T-helper 17 cell (primary cell): ENCODE results near the gene SRP19. TPM values are rescaled to one million over a fixed set of nuclear protein-coding genes. Genes with fewer than 3 reads are reported as not detected.
"Not testable (repeated sequence)": the region's sequence is repeated elsewhere in the genome, so short reads cannot be mapped to it uniquely, and the experiment has no call there.

Experiments
- ATAC-seq: fragments of 150-1000 bp; cut with Tn5 transposase; 2 replicates; pipeline ENCODE4 v1.10.0; 2021; ENCODE audit warnings: mild to moderate bottlenecking, moderate library complexity
- DNase-seq, 3 donors: peaks; one replicate each; pipeline versions ENCODE4 v3.0.0 to v3.0.0-alpha.2; 2020 to 2021
- H3K9me3 ChIP-seq: one replicate; pipeline ENCODE4 v1.7.0; 2013; ENCODE audit warnings: low read length, mild to moderate bottlenecking; ENCODE audit not compliant: control insufficient read depth, poor library complexity, severe bottlenecking
- H3K27ac Mint-ChIP-seq: one replicate; pipeline ENCODE4 v1.8.0; 2022; ENCODE audit warnings: mild to moderate bottlenecking, moderate library complexity, mixed read lengths
- H3K27me3 Mint-ChIP-seq: one replicate; pipeline ENCODE4 v1.8.0; 2022; ENCODE audit warnings: mixed read lengths
- H3K36me3 Mint-ChIP-seq: one replicate; pipeline ENCODE4 v1.8.0; 2022; ENCODE audit warnings: low read depth, mixed read lengths
- H3K4me1 Mint-ChIP-seq: one replicate; pipeline ENCODE4 v1.8.0; 2022; ENCODE audit warnings: mild to moderate bottlenecking, mixed read lengths
- H3K4me3 Mint-ChIP-seq: one replicate; pipeline ENCODE4 v1.8.0; 2022; ENCODE audit warnings: mild to moderate bottlenecking, moderate library complexity, mixed read lengths
- total RNA-seq, 4 donors: library from RNA in 2 of 4; stranded (reverse) in 2 of 4; gene quantifications; one replicate each; pipeline ENCODE4 v1.2.3 and lab custom pipeline; 2022 to 2026

The SRP19 gene
- total RNA-seq, 2 donors from 2014 or later: 39.9 to 43.0 TPM

- ATAC-seq: no peak
- H3K36me3 Mint-ChIP-seq: no peaks in the 10 kb centered on the region
- no peak overlapping the region for H3K27ac Mint-ChIP-seq
- no peak for DNase-seq
- H3K4me1 Mint-ChIP-seq: peaks cover 4% of the 10 kb centered on the region
- peaks cover 5% of the 10 kb centered on the region for H3K9me3 ChIP-seq
- peaks cover 5% of the 10 kb centered on the region for H3K27me3 Mint-ChIP-seq
- no peak overlapping the region for H3K4me3 Mint-ChIP-seq
Observed at GRCh38 chr5:112849912-112850311, 11.2 kb upstream of the SRP19 start.

- peaks cover 13% of the 10 kb centered on the region for H3K27me3 Mint-ChIP-seq
- DNase-seq: no peak
- H3K4me1 Mint-ChIP-seq: no peaks in the 10 kb centered on the region
- H3K9me3 ChIP-seq: peaks cover 5% of the 10 kb centered on the region
- no peaks in the 10 kb centered on the region for H3K36me3 Mint-ChIP-seq
- ATAC-seq: no peak
- no peak overlapping the region for H3K4me3 Mint-ChIP-seq
- H3K27ac Mint-ChIP-seq: no peak overlapping the region
Observed at GRCh38 chr5:112854651-112855050, 6.4 kb upstream of the SRP19 start.

- H3K4me1 Mint-ChIP-seq: peaks cover 10% of the 10 kb centered on the region
- ATAC-seq (no peak), DNase-seq (no peak)
- H3K4me3 Mint-ChIP-seq: no peak overlapping the region
- peaks cover 5% of the 10 kb centered on the region for H3K9me3 ChIP-seq
- no peaks in the 10 kb centered on the region for H3K36me3 Mint-ChIP-seq
- no peak overlapping the region for H3K27ac Mint-ChIP-seq
- H3K27me3 Mint-ChIP-seq: peaks cover 13% of the 10 kb centered on the region
Observed at GRCh38 chr5:112857866-112858265, 3.2 kb upstream of the SRP19 start.

- H3K9me3 ChIP-seq, H3K27me3 Mint-ChIP-seq, ATAC-seq, H3K36me3 Mint-ChIP-seq, DNase-seq: not testable (repeated sequence)
- Mint-ChIP-seq H3K4me3 (peak overlapping the region; percentile 94), H3K4me1 (peaks cover 15% of the 10 kb centered on the region), H3K27ac (peak overlapping the region; percentile 97)
Observed at GRCh38 chr5:112860571-112860928, 537 bp upstream of the SRP19 start.

GRCh38 chr5:112861638-112861985 is 525 bp downstream of the SRP19 start:
- ATAC-seq (no peak), DNase-seq (no peak)
- H3K27me3 Mint-ChIP-seq: peaks cover under 1% of the 10 kb centered on the region
- H3K27ac Mint-ChIP-seq: peak overlapping the region; percentile 97
- H3K36me3 Mint-ChIP-seq: no peaks in the 10 kb centered on the region
- H3K4me3 Mint-ChIP-seq: peak overlapping the region; percentile 94
- peaks cover 16% of the 10 kb centered on the region for H3K4me1 Mint-ChIP-seq
- no peaks in the 10 kb centered on the region for H3K9me3 ChIP-seq

GRCh38 chr5:112862085-112862484 is 998 bp downstream of the SRP19 start:
- no peaks in the 10 kb centered on the region for H3K9me3 ChIP-seq
- DNase-seq (no peak), ATAC-seq (no peak)
- Mint-ChIP-seq H3K27me3 (no peaks in the 10 kb centered on the region), H3K4me1 (peaks cover 20% of the 10 kb centered on the region), H3K27ac (peak overlapping the region; percentile 97), H3K4me3 (peak overlapping the region; percentile 94), H3K36me3 (no peaks in the 10 kb centered on the region)

GRCh38 chr5:112863549-112863948 is 2.5 kb downstream of the SRP19 start:
- H3K27ac Mint-ChIP-seq: peak overlapping the region; percentile 97
- H3K4me1 Mint-ChIP-seq: peaks cover 22% of the 10 kb centered on the region
- no peaks in the 10 kb centered on the region for H3K9me3 ChIP-seq
- no peaks in the 10 kb centered on the region for H3K27me3 Mint-ChIP-seq
- DNase-seq (no peak), ATAC-seq (no peak)
- H3K4me3 Mint-ChIP-seq: peak overlapping the region; percentile 58
- peaks cover 2% of the 10 kb centered on the region for H3K36me3 Mint-ChIP-seq

GRCh38 chr5:112865128-112865527 is 4.0 kb downstream of the SRP19 start:
- Mint-ChIP-seq H3K4me1 (peaks cover 30% of the 10 kb centered on the region), H3K4me3 (no peak overlapping the region), H3K27ac (no peak overlapping the region), H3K36me3 (peaks cover 2% of the 10 kb centered on the region), H3K27me3 (no peaks in the 10 kb centered on the region)
- no peaks in the 10 kb centered on the region for H3K9me3 ChIP-seq
- DNase-seq: no peak
- ATAC-seq: no peak

- H3K27ac Mint-ChIP-seq: peak overlapping the region; percentile 75
- DNase-seq: no peak
- no peak overlapping the region for H3K4me3 Mint-ChIP-seq
- H3K27me3 Mint-ChIP-seq: no peaks in the 10 kb centered on the region
- H3K9me3 ChIP-seq: no peaks in the 10 kb centered on the region
- no peak for ATAC-seq
- H3K36me3 Mint-ChIP-seq: peaks cover 2% of the 10 kb centered on the region
- peaks cover 28% of the 10 kb centered on the region for H3K4me1 Mint-ChIP-seq
Observed at GRCh38 chr5:112866739-112867138, 5.7 kb downstream of the SRP19 start.

GRCh38 chr5:112867411-112867810 is 6.3 kb downstream of the SRP19 start:
- no peak for DNase-seq
- ATAC-seq: no peak
- Mint-ChIP-seq H3K27me3 (no peaks in the 10 kb centered on the region), H3K36me3 (peaks cover 2% of the 10 kb centered on the region), H3K4me1 (peaks cover 27% of the 10 kb centered on the region), H3K27ac (peak overlapping the region; percentile 75), H3K4me3 (no peak overlapping the region)
- no peaks in the 10 kb centered on the region for H3K9me3 ChIP-seq

GRCh38 chr5:112869948-112870347 is 8.9 kb downstream of the SRP19 start:
- ATAC-seq: peak; percentile 81
- no peaks in the 10 kb centered on the region for H3K9me3 ChIP-seq
- peaks cover 2% of the 10 kb centered on the region for H3K36me3 Mint-ChIP-seq
- H3K4me3 Mint-ChIP-seq: no peak overlapping the region
- peaks cover 24% of the 10 kb centered on the region for H3K4me1 Mint-ChIP-seq
- peak overlapping the region; percentile 32 for H3K27ac Mint-ChIP-seq
- no peak for DNase-seq
- H3K27me3 Mint-ChIP-seq: no peaks in the 10 kb centered on the region

- H3K36me3 Mint-ChIP-seq: peaks cover 2% of the 10 kb centered on the region
- no peak overlapping the region for H3K4me3 Mint-ChIP-seq
- H3K27me3 Mint-ChIP-seq: no peaks in the 10 kb centered on the region
- peaks cover 24% of the 10 kb centered on the region for H3K4me1 Mint-ChIP-seq
- no peak overlapping the region for H3K27ac Mint-ChIP-seq
- H3K9me3 ChIP-seq: no peaks in the 10 kb centered on the region
- ATAC-seq: no peak
- no peak for DNase-seq
Observed at GRCh38 chr5:112870966-112871365, 9.9 kb downstream of the SRP19 start.

GRCh38 chr5:112876362-112876761 is 15.3 kb downstream of the SRP19 start:
- Mint-ChIP-seq H3K27ac (no peak overlapping the region), H3K4me3 (no peak overlapping the region), H3K27me3 (no peaks in the 10 kb centered on the region), H3K36me3 (peaks cover 2% of the 10 kb centered on the region), H3K4me1 (peaks cover 34% of the 10 kb centered on the region)
- DNase-seq (no peak), ATAC-seq (no peak)
- no peaks in the 10 kb centered on the region for H3K9me3 ChIP-seq

- Mint-ChIP-seq H3K4me1 (peaks cover 32% of the 10 kb centered on the region), H3K27ac (no peak overlapping the region), H3K27me3 (no peaks in the 10 kb centered on the region), H3K4me3 (no peak overlapping the region), H3K36me3 (peaks cover 3% of the 10 kb centered on the region)
- DNase-seq: no peak
- H3K9me3 ChIP-seq: no peaks in the 10 kb centered on the region
- no peak for ATAC-seq
Observed at GRCh38 chr5:112878101-112878500, 17.0 kb downstream of the SRP19 start.
